ENCODE data around the gene ECI1. TPM values are rescaled to one million over a fixed set of nuclear protein-coding genes. Genes with fewer than 3 reads are reported as not detected.

Gene ECI1
- total RNA-seq, 1 experiment from 2014 or later: 41.1 TPM

- no peak for DNase-seq (ENCODE audit: low read depth)
These were observed 55.8 kb downstream of the ECI1 start for GRCh38 chr16:2195322-2196161.

GRCh38 chr16:2194852-2195321 lies 56.5 kb downstream of the ECI1 start:
- DNase-seq (ENCODE audit: low read depth): peak; percentile 65

GRCh38 chr16:2194166-2194834 lies 57.1 kb downstream of the ECI1 start:
- DNase-seq (ENCODE audit: low read depth): peak; percentile 68

GRCh38 chr16:2191446-2191706 lies 60.0 kb downstream of the ECI1 start:
- no peak for DNase-seq (ENCODE audit: low read depth)

GRCh38 chr16:2190659-2191445 lies 60.5 kb downstream of the ECI1 start:
- DNase-seq (ENCODE audit: low read depth): no peak

GRCh38 chr16:2190002-2190658 lies 61.3 kb downstream of the ECI1 start:
- DNase-seq (ENCODE audit: low read depth): no peak

Other genes starting within 250 kb of the ECI1 start
- gene ZNF598, start 241.8 kb downstream of the ECI1 start, total RNA-seq (2014; rRNA removed; shearing (Covaris generic)): 19.8 and 21.6 TPM in 2 replicates
- 0.46 and 1.5 TPM in 2 replicates for gene NPW, start 231.8 kb downstream of the ECI1 start, total RNA-seq (2014; rRNA removed; shearing (Covaris generic))
- 38.1 and 41.8 TPM in 2 replicates for gene NHERF2, start 224.7 kb downstream of the ECI1 start, total RNA-seq (2014; rRNA removed; shearing (Covaris generic))
- gene NTHL1, start 203.8 kb downstream of the ECI1 start, total RNA-seq (2014; rRNA removed; shearing (Covaris generic)): 29.3 and 39.4 TPM in 2 replicates
- gene TSC2, start 203.6 kb downstream of the ECI1 start, total RNA-seq (2014; rRNA removed; shearing (Covaris generic)): 31.4 and 34.1 TPM in 2 replicates
- 12.0 and 46.5 TPM in 2 replicates for gene PKD1, start 115.7 kb downstream of the ECI1 start, total RNA-seq (2014; rRNA removed; shearing (Covaris generic))
- 0.11 and 0.21 TPM in 2 replicates for gene RAB26, start 103.0 kb downstream of the ECI1 start, total RNA-seq (2014; rRNA removed; shearing (Covaris generic))
- 43.4 and 45.5 TPM in 2 replicates for gene TRAF7, start 95.8 kb downstream of the ECI1 start, total RNA-seq (2014; rRNA removed; shearing (Covaris generic))
- 0.06 TPM in 1 of 2 replicates, not detected in the other for gene CASKIN1, start 55.0 kb downstream of the ECI1 start, total RNA-seq (2014; rRNA removed; shearing (Covaris generic))
- gene MLST8, start 46.1 kb downstream of the ECI1 start, total RNA-seq (2014; rRNA removed; shearing (Covaris generic)): 12.1 and 19.3 TPM in 2 replicates
- gene BRICD5, start 40.7 kb downstream of the ECI1 start, total RNA-seq (2014; rRNA removed; shearing (Covaris generic)): 0.68 and 1.9 TPM in 2 replicates
- 16.9 and 21.8 TPM in 2 replicates for gene PGP, start 36.7 kb downstream of the ECI1 start, total RNA-seq (2014; rRNA removed; shearing (Covaris generic))
- 20.5 and 20.8 TPM in 2 replicates for gene E4F1, start 28.0 kb downstream of the ECI1 start, total RNA-seq (2014; rRNA removed; shearing (Covaris generic))
- gene DNASE1L2, start 15.1 kb downstream of the ECI1 start, total RNA-seq (2014; rRNA removed; shearing (Covaris generic)): 0.89 and 1.0 TPM in 2 replicates
- 147 and 161 TPM in 2 replicates for gene RNPS1, start 16.5 kb upstream of the ECI1 start, total RNA-seq (2014; rRNA removed; shearing (Covaris generic))
- 5.5 and 5.9 TPM in 2 replicates for gene ABCA3, start 89.1 kb upstream of the ECI1 start, total RNA-seq (2014; rRNA removed; shearing (Covaris generic))
- 36.3 and 37.3 TPM in 2 replicates for gene CCNF, start 177.9 kb upstream of the ECI1 start, total RNA-seq (2014; rRNA removed; shearing (Covaris generic))
- gene TEDC2, start 208.5 kb upstream of the ECI1 start, total RNA-seq (2014; rRNA removed; shearing (Covaris generic)): 21.1 and 29.3 TPM in 2 replicates
- not detected in 2 replicates for gene NTN3, start 219.7 kb upstream of the ECI1 start, total RNA-seq (2014; rRNA removed; shearing (Covaris generic))
- 5.6 and 6.8 TPM in 2 replicates for gene TBC1D24, start 223.5 kb upstream of the ECI1 start, total RNA-seq (2014; rRNA removed; shearing (Covaris generic))

All from Daoy (cell line).